NCI-H748 (cell line): ENCODE data around the gene DFFA.
"Not testable (repeated sequence)": the region's sequence is repeated elsewhere in the genome, so short reads cannot be mapped to it uniquely, and the experiment has no call there.

Source experiments
- DNase-seq: peaks from one replicate; lab custom pipeline; 2025; ENCODE audit not compliant: unreplicated experiment; lab: John Stamatoyannopoulos, UW

The DFFA gene

DNA sequence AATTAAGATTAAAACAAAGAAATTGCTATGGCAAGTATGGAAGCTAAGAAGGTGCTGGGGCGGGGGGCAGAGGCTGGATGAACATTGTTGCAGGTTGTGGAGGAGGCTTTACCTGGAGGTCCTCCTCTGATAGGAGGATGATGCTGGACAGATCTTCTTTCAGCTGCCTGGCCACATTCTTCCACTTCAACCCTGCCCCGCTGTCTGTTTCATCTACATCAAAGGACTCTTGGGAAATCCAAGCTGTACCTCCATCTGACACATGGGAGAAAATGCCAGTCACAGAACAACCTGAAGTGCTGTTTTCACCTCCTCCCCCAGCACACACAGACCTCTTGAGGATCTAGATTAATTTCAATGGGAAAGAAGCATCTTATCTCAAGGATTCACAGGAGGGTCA, 5.3 kb downstream of the DFFA start:
- no peak for DNase-seq

DNA sequence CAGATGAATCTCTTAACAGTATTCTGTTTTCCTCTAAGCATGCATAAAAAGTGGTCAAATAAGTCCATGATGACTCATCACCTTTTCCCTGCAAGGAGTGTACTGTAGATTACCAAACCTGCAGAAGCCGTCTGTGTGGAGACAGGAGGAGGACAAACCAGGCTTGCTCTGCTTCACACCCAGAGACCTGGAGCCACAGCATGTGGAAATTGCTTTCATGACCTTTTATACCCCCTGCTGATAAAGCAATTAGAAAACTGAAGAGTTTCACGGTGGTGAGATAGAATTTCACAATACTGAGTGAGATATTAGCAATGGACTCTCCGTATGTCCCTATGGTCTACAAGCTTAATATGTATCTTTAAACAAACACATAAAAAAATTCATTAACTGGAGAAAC, 13.1 kb downstream of the DFFA start:
- DNase-seq = peak; percentile 6

DNA sequence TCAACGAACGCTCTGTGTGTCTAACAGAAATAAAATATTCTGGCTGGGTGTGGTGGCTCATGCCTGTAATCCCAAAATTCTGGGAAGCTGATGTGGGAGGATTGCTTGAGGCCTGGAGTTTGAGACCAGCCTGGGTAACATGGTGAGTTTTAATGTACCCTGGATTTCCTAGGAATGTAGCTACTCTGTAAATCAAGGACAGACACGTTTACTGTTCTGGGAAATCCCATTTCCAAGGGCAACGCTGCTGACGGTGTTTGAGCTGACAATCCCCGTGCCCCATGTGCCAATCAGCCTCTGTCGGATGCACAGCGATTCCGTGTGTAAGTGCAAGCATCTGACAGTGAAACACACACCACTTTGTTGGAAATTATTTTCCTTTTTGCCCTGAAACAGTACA, 14.5 kb downstream of the DFFA start:
- no peak for DNase-seq

GRCh38 chr1:10457462-10457861, 14.9 kb downstream of the DFFA start:
- not testable (repeated sequence) for DNase-seq

DNA sequence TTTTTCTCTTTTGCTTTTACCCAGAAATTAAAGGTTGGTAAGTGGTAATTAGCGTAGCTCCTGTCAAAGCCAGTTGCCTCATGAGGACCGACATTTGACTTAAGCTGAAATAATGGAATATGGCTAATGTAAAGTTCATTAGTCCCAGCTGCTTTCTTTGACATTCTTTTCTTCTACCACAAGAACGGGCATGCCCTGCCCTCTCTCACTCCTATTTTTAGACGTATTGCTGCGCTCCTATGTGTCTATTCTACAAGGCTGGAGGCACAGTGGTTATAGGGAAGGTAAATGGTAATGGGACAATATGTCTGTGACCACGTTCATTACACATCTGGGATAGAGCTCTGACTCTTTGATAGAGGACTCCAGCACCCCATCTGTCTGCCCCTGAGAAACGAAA, 15.7 kb downstream of the DFFA start:
- DNase-seq = no peak

GRCh38 chr1:10456048-10456447, 16.3 kb downstream of the DFFA start:
- DNase-seq = no peak

GRCh38 chr1:10451287-10451686, 21.0 kb downstream of the DFFA start:
- no peak for DNase-seq

DNA sequence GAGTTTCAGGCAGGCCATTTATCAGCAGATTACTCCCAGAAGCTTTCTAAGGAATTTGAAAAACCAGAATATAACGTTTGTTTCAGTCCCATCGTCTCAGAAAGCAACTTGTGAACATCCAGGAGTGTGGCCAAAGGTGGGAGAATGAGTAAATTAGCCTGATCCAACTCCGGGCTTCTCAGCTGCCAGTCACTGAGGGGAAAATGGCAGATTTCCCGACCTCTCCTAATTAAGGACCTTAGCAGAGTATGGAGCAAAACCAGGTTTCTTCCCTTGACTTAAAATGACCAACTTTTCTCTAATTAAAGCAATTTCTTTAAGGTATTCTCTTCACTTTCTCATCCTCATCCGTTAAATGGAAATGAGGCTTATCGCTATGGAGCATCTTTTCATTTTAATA, 21.5 kb downstream of the DFFA start:
- no peak for DNase-seq

GRCh38 chr1:10450156-10450814, 22.0 kb downstream of the DFFA start:
- no peak for DNase-seq

DNA sequence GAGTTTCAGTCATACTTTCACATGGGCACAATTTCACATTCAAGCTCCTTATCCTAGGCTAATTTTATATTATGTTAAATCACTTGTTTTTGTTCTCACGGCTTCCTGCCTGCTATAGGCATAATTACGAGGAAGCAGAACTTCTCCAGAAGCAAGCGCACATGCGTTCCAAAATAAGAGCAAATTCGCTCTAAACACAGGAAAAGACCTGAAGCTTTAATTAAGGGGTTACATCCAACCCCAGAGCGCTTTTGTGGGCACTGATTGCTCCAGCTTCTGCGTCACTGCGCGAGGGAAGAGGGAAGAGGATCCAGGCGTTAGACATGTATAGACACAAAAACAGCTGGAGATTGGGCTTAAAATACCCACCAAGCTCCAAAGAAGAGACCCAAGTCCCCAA, 22.6 kb downstream of the DFFA start, which contains the start of gene CORT:
CORT (plus strand) TSS at position 281 of the 400 bp plus-strand sequence. CDS start 193 bp downstream, outside the sequence.
- no peak for DNase-seq

DNA sequence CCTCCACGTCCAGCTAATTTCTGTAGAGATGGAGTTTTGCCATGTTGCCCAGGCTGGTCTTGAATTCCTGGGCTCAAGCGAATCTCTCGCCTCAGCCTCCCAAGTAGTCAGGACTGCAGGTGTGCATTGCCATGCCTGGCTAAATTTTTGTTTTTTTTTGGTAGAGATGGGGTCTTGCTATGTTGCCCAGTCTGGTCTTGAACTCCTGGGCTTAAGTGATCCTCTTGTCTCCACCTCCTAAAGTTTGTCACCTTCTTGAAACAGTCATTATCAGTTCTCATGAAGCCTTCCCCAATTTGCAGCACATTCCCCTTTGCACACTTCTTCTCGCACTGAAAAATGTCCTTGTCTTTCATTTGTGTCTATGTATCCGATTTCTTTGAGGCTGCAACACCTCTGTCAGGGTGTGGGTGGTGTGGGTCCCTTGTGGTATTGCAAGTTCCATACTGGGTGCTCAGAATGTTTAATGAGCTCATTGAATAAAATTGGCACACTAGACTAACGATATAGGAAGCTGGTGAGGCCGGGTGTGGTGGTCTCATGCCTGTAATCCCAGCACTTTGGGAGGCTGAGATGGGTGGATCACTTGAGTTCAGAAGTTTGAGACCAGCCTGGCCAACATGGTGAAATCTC, 25.4 kb downstream of the DFFA start:
- DNase-seq = no peak

DNA sequence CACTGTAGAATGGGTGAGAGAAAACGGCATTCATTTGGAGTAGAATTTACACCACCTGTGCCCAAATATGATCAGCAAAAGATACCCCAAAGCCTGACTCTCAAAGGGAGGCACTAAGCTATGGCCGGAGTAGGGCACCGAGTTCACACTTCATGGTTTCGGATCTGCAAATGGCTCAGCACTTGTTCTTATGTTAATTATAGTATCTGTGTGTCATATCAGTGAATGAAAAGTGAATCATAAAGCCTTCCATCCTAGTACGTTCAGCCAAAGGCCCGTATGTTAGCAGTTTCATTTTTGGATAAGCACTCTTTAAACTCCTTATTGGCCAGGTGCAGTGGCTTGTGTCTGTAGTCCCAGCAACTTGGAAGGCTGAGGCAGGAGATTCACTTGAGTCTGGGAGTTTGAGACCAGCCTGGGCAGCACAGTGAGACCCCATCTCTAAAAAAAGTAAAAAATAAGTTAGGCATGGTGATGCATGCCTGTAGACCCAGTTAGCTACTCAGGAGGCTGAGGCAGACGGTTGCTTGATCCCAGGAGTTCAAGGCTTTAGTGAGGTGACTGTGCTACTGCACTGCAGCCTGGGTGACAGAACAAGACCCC, 27.4 kb downstream of the DFFA start:
- no peak for DNase-seq

DNA sequence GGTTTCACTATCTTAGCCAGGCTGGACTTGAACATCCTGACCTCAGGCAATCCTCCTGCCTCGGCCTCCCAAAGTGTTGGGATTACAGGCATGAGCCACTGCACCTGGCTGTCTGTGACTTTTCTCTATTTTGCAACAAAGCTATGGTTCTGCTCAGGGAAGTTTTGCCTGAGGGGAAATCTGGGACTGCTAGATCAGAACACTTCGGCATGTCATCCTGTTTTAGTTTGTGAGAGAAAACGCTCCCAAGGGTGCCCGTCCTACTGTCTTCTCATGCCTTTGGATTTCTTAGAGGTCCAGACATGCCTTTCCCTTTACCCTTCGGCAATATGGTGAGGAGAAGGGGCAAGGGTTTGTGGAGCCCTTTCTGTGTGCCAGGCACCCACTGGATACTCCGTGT, 28.1 kb downstream of the DFFA start:
- no peak for DNase-seq

DNA sequence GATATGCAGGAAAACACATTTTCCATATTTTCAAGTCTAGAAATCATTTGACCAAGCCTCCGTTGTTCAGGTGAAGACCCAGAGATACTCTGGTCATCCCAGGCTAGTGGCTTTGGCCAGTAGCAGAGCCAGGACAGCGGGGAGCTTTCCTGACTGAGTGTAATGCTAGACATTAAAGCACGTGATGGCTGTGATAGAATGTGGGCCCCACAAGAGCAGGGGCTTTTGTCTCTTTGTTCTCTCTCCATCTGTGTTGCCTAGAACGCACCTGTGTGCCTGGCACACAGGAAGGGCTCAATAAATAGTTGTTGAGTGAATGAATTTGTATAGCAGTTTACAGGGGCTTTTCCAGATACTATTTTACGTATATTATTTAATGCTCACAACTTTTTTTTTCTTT, 31.5 kb downstream of the DFFA start:
- no peak for DNase-seq

GRCh38 chr1:10440305-10440704, 32.0 kb downstream of the DFFA start:
- DNase-seq = no peak

- DNase-seq = no peak
Observed at GRCh38 chr1:10438677-10439163, 33.6 kb downstream of the DFFA start.

DNA sequence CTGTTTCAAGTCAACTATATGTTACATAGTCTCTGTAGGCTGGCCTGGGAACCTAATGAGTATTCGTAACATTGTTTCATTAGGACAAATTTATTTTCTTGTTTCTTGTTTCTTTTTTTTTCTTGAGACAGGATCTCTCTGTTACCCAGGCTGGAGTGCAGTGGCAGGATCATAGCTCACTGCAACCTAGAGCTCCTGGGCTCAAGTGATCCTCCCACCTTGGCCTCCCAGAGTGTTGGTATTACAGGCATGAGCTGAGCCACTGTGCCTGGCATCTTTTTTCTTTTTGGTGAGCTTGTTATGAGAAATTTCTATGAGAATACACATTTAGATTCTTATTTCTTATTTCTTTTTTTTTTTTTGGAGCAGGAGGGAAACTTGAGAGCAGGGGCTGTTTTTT, 35.3 kb downstream of the DFFA start:
- DNase-seq = no peak

- DNase-seq = no peak
Observed at GRCh38 chr1:10434590-10434989, 37.7 kb downstream of the DFFA start.

GRCh38 chr1:10433790-10434189, 38.5 kb downstream of the DFFA start:
- no peak for DNase-seq

GRCh38 chr1:10432910-10433700, 39.2 kb downstream of the DFFA start:
- no peak for DNase-seq

- DNase-seq = peak; percentile 52
Observed at GRCh38 chr1:10431070-10431730, 41.1 kb downstream of the DFFA start.
